WTC11 (cell line): Measurements from ENCODE around the gene STUB1. TPM values are rescaled to one million over a fixed set of nuclear protein-coding genes. Genes with fewer than 3 reads are reported as not detected.

Source experiments
- ATAC-seq: fragments of 200-7000 bp; cut with Tn5 transposase; 2 replicates; pipeline ENCODE4 v1.10.0; 2021; ENCODE audit warnings: mild to moderate bottlenecking, moderate library complexity
- CTCF ChIA-PET: fragments of 300-600 bp; sonication (Branson Sonifier 250); formaldehyde crosslinking; loops from one replicate; lab custom pipeline; 2021; ENCODE audit warnings: antibody characterized with exemption; lab: Charles Lee
- POLR2A ChIA-PET: fragments of 350-600 bp; sonication (Branson Sonifier 250); formaldehyde crosslinking; loops from one replicate; lab custom pipeline; 2021; ENCODE audit warnings: antibody characterized with exemption; lab: Charles Lee
- DNase-seq: peaks from one replicate; pipeline ENCODE4 v3.0.0; 2021; ENCODE audit warnings: low spot score
- H3K27ac Mint-ChIP-seq: 2 replicates; pipeline ENCODE4 v1.8.0; 2021; ENCODE audit warnings: mixed read lengths
- H3K27me3 Mint-ChIP-seq: 2 replicates; pipeline ENCODE4 v1.8.0; 2021; ENCODE audit warnings: low read depth, mild to moderate bottlenecking, moderate library complexity, mixed read lengths
- H3K36me3 Mint-ChIP-seq: 2 replicates; pipeline ENCODE4 v1.8.0; 2021; ENCODE audit warnings: mixed read lengths
- H3K4me1 Mint-ChIP-seq: 2 replicates; pipeline ENCODE4 v1.8.0; 2022; ENCODE audit warnings: mixed read lengths
- H3K4me3 Mint-ChIP-seq: 2 replicates; pipeline ENCODE4 v1.8.0; 2021; ENCODE audit warnings: mild to moderate bottlenecking, moderate library complexity, mixed read lengths
- H3K9me3 Mint-ChIP-seq: 2 replicates; pipeline ENCODE4 v1.8.0; 2021; ENCODE audit warnings: mixed read lengths
- AR ChIP-seq: fragments of 250-450 bp; sonication (Bioruptor Pico); IDR thresholded peaks from 2 replicates; pipeline ENCODE4 v1.9.0; 2021; ENCODE audit warnings: mild to moderate bottlenecking
- ATF3 ChIP-seq: sonication (generic); formaldehyde crosslinking; conservative IDR thresholded peaks from 2 replicates; pipeline ENCODE4 v1.8.1; 2022; ENCODE audit warnings: mild to moderate bottlenecking, missing genetic modification reagents
- CREM ChIP-seq: sonication (generic); formaldehyde crosslinking; IDR thresholded peaks from 2 replicates; pipeline ENCODE4 v1.8.1; 2022; ENCODE audit warnings: mild to moderate bottlenecking, missing genetic modification reagents, moderate library complexity
- GABPB1 ChIP-seq: sonication (generic); formaldehyde crosslinking; IDR thresholded peaks from 2 replicates; pipeline ENCODE4 v1.8.1; 2023; ENCODE audit warnings: mild to moderate bottlenecking, missing genetic modification reagents
- IRF2 ChIP-seq: sonication (generic); formaldehyde crosslinking; IDR thresholded peaks from 2 replicates; pipeline ENCODE4 v1.8.0; 2022; ENCODE audit warnings: low read depth, missing genetic modification reagents, borderline replicate concordance
- MXD4 ChIP-seq: fragments of 250-450 bp; sonication (Bioruptor Pico); IDR thresholded peaks from 2 replicates; pipeline ENCODE4 v1.8.0; 2021; ENCODE audit warnings: mild to moderate bottlenecking, moderate library complexity, borderline replicate concordance
- PRDM15 ChIP-seq: sonication (generic); formaldehyde crosslinking; IDR thresholded peaks from 2 replicates; pipeline ENCODE4 v1.8.0; 2022; ENCODE audit warnings: missing genetic modification reagents
- PRRX2 ChIP-seq: fragments of 250-450 bp; sonication (Bioruptor Pico); IDR thresholded peaks from 2 replicates; pipeline ENCODE4 v1.8.0; 2021; ENCODE audit warnings: mild to moderate bottlenecking
- TEAD4 ChIP-seq: sonication (generic); formaldehyde crosslinking; IDR thresholded peaks from 2 replicates; pipeline ENCODE4 v1.8.0; 2022; ENCODE audit warnings: mild to moderate bottlenecking, missing genetic modification reagents
- ZNF423 ChIP-seq: fragments of 250-450 bp; sonication (Bioruptor Pico); IDR thresholded peaks from 2 replicates; pipeline ENCODE4 v2.1.2; 2022; ENCODE audit warnings: mild to moderate bottlenecking, moderate library complexity
- ZNF425 ChIP-seq: fragments of 250-450 bp; sonication (Bioruptor Pico); conservative IDR thresholded peaks from 2 replicates; pipeline ENCODE4 v1.9.0; 2021; ENCODE audit warnings: mild to moderate bottlenecking
- total RNA-seq: library from RNA; stranded (reverse); gene quantifications from 3 replicates; pipeline ENCODE4 v1.2.3, GENCODE V29; 2021
- TF ChIP-seq, protein P1 (sequence below): sonication (generic); formaldehyde crosslinking; IDR thresholded peaks from 2 replicates; pipeline ENCODE4 v1.8.0; 2022; ENCODE audit warnings: mild to moderate bottlenecking, missing genetic modification reagents
- TF ChIP-seq, protein P2 (sequence below): sonication (generic); formaldehyde crosslinking; IDR thresholded peaks from 2 replicates; pipeline ENCODE4 v1.8.0; 2023; ENCODE audit warnings: missing genetic modification reagents
- TF ChIP-seq, protein P3 (sequence below): sonication (generic); formaldehyde crosslinking; conservative IDR thresholded peaks from 2 replicates; pipeline ENCODE4 v1.8.1; 2023; ENCODE audit warnings: mild to moderate bottlenecking, low read depth, missing genetic modification reagents, moderate library complexity
- TF ChIP-seq, protein P4 (sequence below): sonication (generic); formaldehyde crosslinking; IDR thresholded peaks from 2 replicates; pipeline ENCODE4 v1.8.1; 2023; ENCODE audit warnings: mild to moderate bottlenecking, moderate library complexity, missing genetic modification reagents

Gene STUB1
- total RNA-seq, 1 experiment from 2014 or later, result 88.2 TPM

GRCh38 chr16:723695-724094, 43.5 kb downstream of the STUB1 start:
- no peaks in the 10 kb centered on the region for H3K9me3 Mint-ChIP-seq
- peaks cover 9% of the 10 kb centered on the region for H3K27me3 Mint-ChIP-seq
- no peak for DNase-seq
- ChIA-PET POLR2A (no interaction called here), CTCF (interaction anchor here (0.8 to 6.9 kb wide), 2 partner anchors 9 to 10 kb away, joined by 4 to 90 read pairs; partner anchors contain the start of gene METRN)
- H3K36me3 Mint-ChIP-seq, result no peaks in the 10 kb centered on the region; the same call in 1 of the 2 replicates
- no peak for ATAC-seq
- TF ChIP-seq AR (no peak), PRRX2 (CRISPR knock-in tag) (no peak), ATF3 (CRISPR knock-in tag) (no peak), MXD4 (CRISPR knock-in tag) (no peak), IRF2 (CRISPR knock-in tag) (no peak), CREM (CRISPR knock-in tag) (no peak), ZNF425 (no peak), ZNF423 (CRISPR knock-in tag) (no peak), PRDM15 (CRISPR knock-in tag) (no peak), TEAD4 (CRISPR knock-in tag) (no peak), GABPB1 (no peak)
- TF ChIP-seq, protein P1, sequence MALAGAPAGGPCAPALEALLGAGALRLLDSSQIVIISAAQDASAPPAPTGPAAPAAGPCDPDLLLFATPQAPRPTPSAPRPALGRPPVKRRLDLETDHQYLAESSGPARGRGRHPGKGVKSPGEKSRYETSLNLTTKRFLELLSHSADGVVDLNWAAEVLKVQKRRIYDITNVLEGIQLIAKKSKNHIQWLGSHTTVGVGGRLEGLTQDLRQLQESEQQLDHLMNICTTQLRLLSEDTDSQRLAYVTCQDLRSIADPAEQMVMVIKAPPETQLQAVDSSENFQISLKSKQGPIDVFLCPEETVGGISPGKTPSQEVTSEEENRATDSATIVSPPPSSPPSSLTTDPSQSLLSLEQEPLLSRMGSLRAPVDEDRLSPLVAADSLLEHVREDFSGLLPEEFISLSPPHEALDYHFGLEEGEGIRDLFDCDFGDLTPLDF (CRISPR knock-in tag), result no peak
- TF ChIP-seq, protein P2, sequence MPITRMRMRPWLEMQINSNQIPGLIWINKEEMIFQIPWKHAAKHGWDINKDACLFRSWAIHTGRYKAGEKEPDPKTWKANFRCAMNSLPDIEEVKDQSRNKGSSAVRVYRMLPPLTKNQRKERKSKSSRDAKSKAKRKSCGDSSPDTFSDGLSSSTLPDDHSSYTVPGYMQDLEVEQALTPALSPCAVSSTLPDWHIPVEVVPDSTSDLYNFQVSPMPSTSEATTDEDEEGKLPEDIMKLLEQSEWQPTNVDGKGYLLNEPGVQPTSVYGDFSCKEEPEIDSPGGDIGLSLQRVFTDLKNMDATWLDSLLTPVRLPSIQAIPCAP (CRISPR knock-in tag), result no peak
- TF ChIP-seq, protein P3, sequence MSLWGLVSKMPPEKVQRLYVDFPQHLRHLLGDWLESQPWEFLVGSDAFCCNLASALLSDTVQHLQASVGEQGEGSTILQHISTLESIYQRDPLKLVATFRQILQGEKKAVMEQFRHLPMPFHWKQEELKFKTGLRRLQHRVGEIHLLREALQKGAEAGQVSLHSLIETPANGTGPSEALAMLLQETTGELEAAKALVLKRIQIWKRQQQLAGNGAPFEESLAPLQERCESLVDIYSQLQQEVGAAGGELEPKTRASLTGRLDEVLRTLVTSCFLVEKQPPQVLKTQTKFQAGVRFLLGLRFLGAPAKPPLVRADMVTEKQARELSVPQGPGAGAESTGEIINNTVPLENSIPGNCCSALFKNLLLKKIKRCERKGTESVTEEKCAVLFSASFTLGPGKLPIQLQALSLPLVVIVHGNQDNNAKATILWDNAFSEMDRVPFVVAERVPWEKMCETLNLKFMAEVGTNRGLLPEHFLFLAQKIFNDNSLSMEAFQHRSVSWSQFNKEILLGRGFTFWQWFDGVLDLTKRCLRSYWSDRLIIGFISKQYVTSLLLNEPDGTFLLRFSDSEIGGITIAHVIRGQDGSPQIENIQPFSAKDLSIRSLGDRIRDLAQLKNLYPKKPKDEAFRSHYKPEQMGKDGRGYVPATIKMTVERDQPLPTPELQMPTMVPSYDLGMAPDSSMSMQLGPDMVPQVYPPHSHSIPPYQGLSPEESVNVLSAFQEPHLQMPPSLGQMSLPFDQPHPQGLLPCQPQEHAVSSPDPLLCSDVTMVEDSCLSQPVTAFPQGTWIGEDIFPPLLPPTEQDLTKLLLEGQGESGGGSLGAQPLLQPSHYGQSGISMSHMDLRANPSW (CRISPR knock-in tag), result no peak
- TF ChIP-seq, protein P4, sequence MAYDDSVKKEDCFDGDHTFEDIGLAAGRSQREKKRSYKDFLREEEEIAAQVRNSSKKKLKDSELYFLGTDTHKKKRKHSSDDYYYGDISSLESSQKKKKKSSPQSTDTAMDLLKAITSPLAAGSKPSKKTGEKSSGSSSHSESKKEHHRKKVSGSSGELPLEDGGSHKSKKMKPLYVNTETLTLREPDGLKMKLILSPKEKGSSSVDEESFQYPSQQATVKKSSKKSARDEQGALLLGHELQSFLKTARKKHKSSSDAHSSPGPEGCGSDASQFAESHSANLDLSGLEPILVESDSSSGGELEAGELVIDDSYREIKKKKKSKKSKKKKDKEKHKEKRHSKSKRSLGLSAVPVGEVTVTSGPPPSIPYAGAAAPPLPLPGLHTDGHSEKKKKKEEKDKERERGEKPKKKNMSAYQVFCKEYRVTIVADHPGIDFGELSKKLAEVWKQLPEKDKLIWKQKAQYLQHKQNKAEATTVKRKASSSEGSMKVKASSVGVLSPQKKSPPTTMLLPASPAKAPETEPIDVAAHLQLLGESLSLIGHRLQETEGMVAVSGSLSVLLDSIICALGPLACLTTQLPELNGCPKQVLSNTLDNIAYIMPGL (CRISPR knock-in tag), result no peak
- no peak overlapping the region for H3K4me3 Mint-ChIP-seq
- no peak overlapping the region for H3K27ac Mint-ChIP-seq
- H3K4me1 Mint-ChIP-seq, result peaks cover 9% of the 10 kb centered on the region
